ENCODE data around the gene VOPP1. TPM values are rescaled to one million over a fixed set of nuclear protein-coding genes. Genes with fewer than 3 reads are reported as not detected.
"Not testable (repeated sequence)": the region's sequence is repeated elsewhere in the genome, so short reads cannot be mapped to it uniquely, and the experiment has no call there.

VOPP1 gene
- total RNA-seq, 2 donors from 2014 or later, result 58.0 to 70.9 TPM

GRCh38 chr7:55590517-55591281, 18.4 kb upstream of the VOPP1 start:
- Mint-ChIP-seq H3K4me3 (no peak overlapping the region), H3K9me3 (no peaks in the 10 kb centered on the region), H3K4me1 (peaks cover 7% of the 10 kb centered on the region), H3K27me3 (no peaks in the 10 kb centered on the region), H3K36me3 (ENCODE audit: low read depth) (no peaks in the 10 kb centered on the region), H3K27ac (no peak overlapping the region)
- ATAC-seq (replicated peaks), result no peak

GRCh38 chr7:55589905-55590304, 17.6 kb upstream of the VOPP1 start:
- no peaks in the 10 kb centered on the region for H3K27me3 Mint-ChIP-seq
- no peak for ATAC-seq (replicated peaks)
- H3K27ac Mint-ChIP-seq, result peak overlapping the region; percentile 66
- H3K9me3 Mint-ChIP-seq, result no peaks in the 10 kb centered on the region
- H3K4me3 Mint-ChIP-seq, result no peak overlapping the region
- H3K36me3 Mint-ChIP-seq (ENCODE audit: low read depth), result no peaks in the 10 kb centered on the region
- H3K4me1 Mint-ChIP-seq, result peaks cover 7% of the 10 kb centered on the region

- Mint-ChIP-seq H3K36me3 (ENCODE audit: low read depth) (no peaks in the 10 kb centered on the region), H3K27me3 (no peaks in the 10 kb centered on the region), H3K27ac (peak overlapping the region; percentile 66), H3K9me3 (no peaks in the 10 kb centered on the region), H3K4me1 (peaks cover 7% of the 10 kb centered on the region), H3K4me3 (no peak overlapping the region)
- no peak for ATAC-seq (replicated peaks)
Measured at GRCh38 chr7:55588976-55589604, 16.8 kb upstream of the VOPP1 start.

GRCh38 chr7:55588379-55588699, 16.0 kb upstream of the VOPP1 start:
- Mint-ChIP-seq H3K9me3 (no peaks in the 10 kb centered on the region), H3K4me3 (no peak overlapping the region), H3K27me3 (no peaks in the 10 kb centered on the region), H3K36me3 (ENCODE audit: low read depth) (no peaks in the 10 kb centered on the region), H3K27ac (peak overlapping the region; percentile 52), H3K4me1 (peaks cover 10% of the 10 kb centered on the region)
- peak; percentile 31 for ATAC-seq (replicated peaks)

- H3K4me3 Mint-ChIP-seq, result no peak overlapping the region
- no peaks in the 10 kb centered on the region for H3K9me3 Mint-ChIP-seq
- H3K27me3 Mint-ChIP-seq, result no peaks in the 10 kb centered on the region
- ATAC-seq (replicated peaks), result no peak
- H3K36me3 Mint-ChIP-seq (ENCODE audit: low read depth), result no peaks in the 10 kb centered on the region
- H3K27ac Mint-ChIP-seq, result peak overlapping the region; percentile 52
- H3K4me1 Mint-ChIP-seq, result peaks cover 12% of the 10 kb centered on the region
Measured at GRCh38 chr7:55587687-55588378, 15.5 kb upstream of the VOPP1 start.

GRCh38 chr7:55582656-55583055, 10.4 kb upstream of the VOPP1 start:
- H3K9me3 Mint-ChIP-seq; ATAC-seq (replicated peaks); H3K36me3 Mint-ChIP-seq (ENCODE audit: low read depth); H3K27me3 Mint-ChIP-seq: not testable (repeated sequence)
- H3K4me1 Mint-ChIP-seq, result peaks cover 13% of the 10 kb centered on the region
- peak overlapping the region; percentile 35 for H3K4me3 Mint-ChIP-seq
- H3K27ac Mint-ChIP-seq, result peak overlapping the region; percentile 41

GRCh38 chr7:55576753-55577152, 4.5 kb upstream of the VOPP1 start:
- no peak for ATAC-seq (replicated peaks)
- Mint-ChIP-seq H3K9me3 (peaks cover under 1% of the 10 kb centered on the region), H3K36me3 (ENCODE audit: low read depth) (peaks cover 4% of the 10 kb centered on the region), H3K4me1 (peaks cover 31% of the 10 kb centered on the region), H3K27ac (no peak overlapping the region), H3K27me3 (no peaks in the 10 kb centered on the region), H3K4me3 (no peak overlapping the region)

GRCh38 chr7:55575733-55576132, 3.4 kb upstream of the VOPP1 start:
- Mint-ChIP-seq H3K9me3 (no peaks in the 10 kb centered on the region), H3K36me3 (ENCODE audit: low read depth) (peaks cover 10% of the 10 kb centered on the region), H3K4me1 (peaks cover 28% of the 10 kb centered on the region), H3K27ac (peak overlapping the region; percentile 84), H3K4me3 (peak overlapping the region; percentile 52), H3K27me3 (no peaks in the 10 kb centered on the region)
- no peak for ATAC-seq (replicated peaks)

GRCh38 chr7:55575098-55575497, 2.8 kb upstream of the VOPP1 start:
- Mint-ChIP-seq H3K4me3 (peak overlapping the region; percentile 52), H3K27ac (peak overlapping the region; percentile 84), H3K27me3 (no peaks in the 10 kb centered on the region), H3K4me1 (peaks cover 33% of the 10 kb centered on the region), H3K9me3 (no peaks in the 10 kb centered on the region), H3K36me3 (ENCODE audit: low read depth) (peaks cover 17% of the 10 kb centered on the region)
- ATAC-seq (replicated peaks), result no peak

GRCh38 chr7:55574051-55574717, 1.9 kb upstream of the VOPP1 start:
- Mint-ChIP-seq H3K36me3 (ENCODE audit: low read depth) (peaks cover 26% of the 10 kb centered on the region), H3K4me3 (peak overlapping the region; percentile 78), H3K4me1 (peaks cover 42% of the 10 kb centered on the region), H3K9me3 (no peaks in the 10 kb centered on the region), H3K27me3 (no peaks in the 10 kb centered on the region), H3K27ac (peak overlapping the region; percentile 84)
- ATAC-seq (replicated peaks), result peak; percentile 47

GRCh38 chr7:55573234-55573900, 1.1 kb upstream of the VOPP1 start:
- Mint-ChIP-seq H3K9me3 (no peaks in the 10 kb centered on the region), H3K4me1 (peaks cover 47% of the 10 kb centered on the region), H3K27ac (peak overlapping the region; percentile 84), H3K36me3 (ENCODE audit: low read depth) (peaks cover 31% of the 10 kb centered on the region), H3K27me3 (no peaks in the 10 kb centered on the region), H3K4me3 (peak overlapping the region; percentile 78)
- ATAC-seq (replicated peaks), result no peak

GRCh38 chr7:55571511-55572377, 558 bp downstream of the VOPP1 start:
- Mint-ChIP-seq H3K4me3 (peak overlapping the region; percentile 89), H3K36me3 (ENCODE audit: low read depth) (peaks cover 47% of the 10 kb centered on the region), H3K27me3 (no peaks in the 10 kb centered on the region), H3K9me3 (no peaks in the 10 kb centered on the region), H3K27ac (peak overlapping the region; percentile 96), H3K4me1 (peaks cover 63% of the 10 kb centered on the region)
- peak; percentile 18 for ATAC-seq (replicated peaks)

- peak overlapping the region; percentile 96 for H3K27ac Mint-ChIP-seq
Measured at GRCh38 chr7:55570939-55571338, 1.4 kb downstream of the VOPP1 start.

More at GRCh38 chr7:55570939-55571338, 1.4 kb downstream of the VOPP1 start:
- Mint-ChIP-seq H3K27me3 (no peaks in the 10 kb centered on the region), H3K9me3 (no peaks in the 10 kb centered on the region), H3K36me3 (ENCODE audit: low read depth) (peaks cover 52% of the 10 kb centered on the region), H3K4me1 (peaks cover 65% of the 10 kb centered on the region), H3K4me3 (peak overlapping the region; percentile 89)
- peak; percentile 43 for ATAC-seq (replicated peaks)

All from activated T-helper 17 cell treated with anti-CD3 and anti-CD28 coated beads, Interleukin-2, amount 50 U/mL, for 72 hours (primary cell).